ENCODE measurements around the gene PTPRE.

DNA sequence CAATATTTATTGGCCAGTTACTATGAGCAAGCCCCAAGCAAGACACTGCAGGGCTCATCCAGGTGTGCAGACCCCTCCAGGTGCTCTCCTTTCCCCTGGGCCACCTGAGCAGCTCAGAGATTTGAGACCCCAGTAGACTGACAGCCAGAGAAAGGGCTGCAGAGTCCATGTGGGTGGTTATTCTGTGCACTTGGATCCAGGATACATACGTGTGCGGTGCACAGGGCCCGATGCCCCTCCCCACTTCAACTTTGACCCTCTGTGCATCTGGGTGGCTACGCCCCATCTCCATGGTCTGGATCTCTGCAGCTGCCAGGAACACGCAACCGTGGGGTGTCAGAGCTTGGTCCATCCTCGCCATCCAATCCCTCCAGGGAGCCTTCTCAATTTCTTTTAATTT is 146.5 kb downstream of the PTPRE start:
- TF ChIP-seq, protein P1, sequence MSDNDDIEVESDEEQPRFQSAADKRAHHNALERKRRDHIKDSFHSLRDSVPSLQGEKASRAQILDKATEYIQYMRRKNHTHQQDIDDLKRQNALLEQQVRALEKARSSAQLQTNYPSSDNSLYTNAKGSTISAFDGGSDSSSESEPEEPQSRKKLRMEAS (IDR thresholded peaks at IDR 0.05) = no peak
- TF ChIP-seq, protein P2, sequence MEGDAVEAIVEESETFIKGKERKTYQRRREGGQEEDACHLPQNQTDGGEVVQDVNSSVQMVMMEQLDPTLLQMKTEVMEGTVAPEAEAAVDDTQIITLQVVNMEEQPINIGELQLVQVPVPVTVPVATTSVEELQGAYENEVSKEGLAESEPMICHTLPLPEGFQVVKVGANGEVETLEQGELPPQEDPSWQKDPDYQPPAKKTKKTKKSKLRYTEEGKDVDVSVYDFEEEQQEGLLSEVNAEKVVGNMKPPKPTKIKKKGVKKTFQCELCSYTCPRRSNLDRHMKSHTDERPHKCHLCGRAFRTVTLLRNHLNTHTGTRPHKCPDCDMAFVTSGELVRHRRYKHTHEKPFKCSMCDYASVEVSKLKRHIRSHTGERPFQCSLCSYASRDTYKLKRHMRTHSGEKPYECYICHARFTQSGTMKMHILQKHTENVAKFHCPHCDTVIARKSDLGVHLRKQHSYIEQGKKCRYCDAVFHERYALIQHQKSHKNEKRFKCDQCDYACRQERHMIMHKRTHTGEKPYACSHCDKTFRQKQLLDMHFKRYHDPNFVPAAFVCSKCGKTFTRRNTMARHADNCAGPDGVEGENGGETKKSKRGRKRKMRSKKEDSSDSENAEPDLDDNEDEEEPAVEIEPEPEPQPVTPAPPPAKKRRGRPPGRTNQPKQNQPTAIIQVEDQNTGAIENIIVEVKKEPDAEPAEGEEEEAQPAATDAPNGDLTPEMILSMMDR (IDR thresholded peaks at IDR 0.05; ENCODE audit: low read depth, low read length, missing input control) = no peak
- TF ChIP-seq RAD21 (IDR thresholded peaks at IDR 0.05) = no peak
- TF ChIP-seq YY1 (IDR thresholded peaks at IDR 0.05) = no peak
- no peak for TF ChIP-seq RXRA (IDR thresholded peaks at IDR 0.05)
- no peak for TF ChIP-seq EGR1 (IDR thresholded peaks at IDR 0.05; ENCODE audit: low read depth in 2 of 2)
- no peak for TF ChIP-seq GABPA (IDR thresholded peaks at IDR 0.05 in 1 of 2, conservative IDR thresholded peaks at IDR 0.05 in 1 of 2)
- TF ChIP-seq ATF3 (IDR thresholded peaks at IDR 0.05) = no peak
- no peak for TF ChIP-seq REST (IDR thresholded peaks at IDR 0.05)
- no peak for TF ChIP-seq JUND (IDR thresholded peaks at IDR 0.05)
- TF ChIP-seq TAF1 (conservative IDR thresholded peaks at IDR 0.05) = no peak
- TF ChIP-seq NR2F2 (IDR thresholded peaks at IDR 0.05) = no peak
- TF ChIP-seq SP1 (IDR thresholded peaks at IDR 0.05) = no peak
- no peak for TF ChIP-seq ZBTB33 (IDR thresholded peaks at IDR 0.05)

Measured in liver (tissue), 3 donors.